Endothelial cell of umbilical vein (primary cell): ENCODE results near the gene FNIP2. TPM values are rescaled to one million over a fixed set of nuclear protein-coding genes. Genes with fewer than 3 reads are reported as not detected.

ENCODE experiments used
- BruUV-seq: library from RNA; stranded (reverse); fragments of 400-500 nt; replicated peaks from 2 replicates; lab custom pipeline; 2021; lab: Mats Ljungman, UMichigan
- CTCF ChIA-PET: fragments of 300-600, 350-600 bp; sonication (Branson Sonifier 250); formaldehyde crosslinking; loops from one replicate; lab custom pipeline; 2021; ENCODE audit warnings: antibody characterized with exemption, inconsistent platforms; lab: Charles Lee
- POLR2A ChIA-PET: fragments of 300-600, 350-600 bp; sonication (Branson Sonifier 250); formaldehyde crosslinking; loops from one replicate; lab custom pipeline; 2021; ENCODE audit warnings: antibody characterized with exemption, inconsistent platforms; lab: Charles Lee
- DNase-seq: peaks from one replicate; pipeline ENCODE4 v3.0.0-alpha.2; 2011; ENCODE audit warnings: low read depth, low spot score
- FAIRE-seq: peaks from 2 replicates; lab custom pipeline; 2011; peaks lifted over from hg19 to GRCh38; lab: Jason Lieb, UNC
- H2AFZ ChIP-seq: 2 replicates; pipeline ENCODE4 v1.6.0; 2012; ENCODE audit warnings: low read depth, low read length, control low read depth, inconsistent platforms
- H3K27ac ChIP-seq: 2 replicates; pipeline ENCODE4 v1.5.1; 2011; ENCODE audit warnings: low read depth, mild to moderate bottlenecking, control low read depth, low read length, moderate library complexity; ENCODE audit not compliant: insufficient read depth
- H3K27me3 ChIP-seq, 2 experiments: 2 replicates each; pipeline versions ENCODE4 v1.6.0 to v1.6.1; 2011; ENCODE audit warnings: low read length in 2 of 2, mixed read lengths in 1 of 2; ENCODE audit not compliant: control insufficient read depth in 2 of 2, insufficient read depth in 2 of 2
- H3K36me3 ChIP-seq, 2 experiments: 2 replicates in 1 of 2; 3 replicates in 1 of 2; pipeline ENCODE4 v1.5.1; 2011; ENCODE audit warnings: low read length in 2 of 2, mild to moderate bottlenecking in 1 of 2, moderate library complexity in 1 of 2; ENCODE audit not compliant: control insufficient read depth in 2 of 2, insufficient read depth in 2 of 2; ENCODE audit errors: extremely low read depth in 1 of 2
- H3K4me1 ChIP-seq: 3 replicates; pipeline ENCODE4 v1.5.1; 2011; ENCODE audit warnings: mild to moderate bottlenecking, low read length; ENCODE audit not compliant: control insufficient read depth, insufficient read depth; ENCODE audit errors: extremely low read depth
- H3K4me2 ChIP-seq: 2 replicates; pipeline ENCODE4 v1.6.1; 2011; ENCODE audit warnings: low read length, control low read depth, mixed read lengths; ENCODE audit not compliant: insufficient read depth
- H3K4me3 ChIP-seq, 3 experiments: fragments of 200-600 bp in 1 of 3; sonication (generic), shearing (Covaris generic) in 1 of 3; replicated peaks in 1 of 3; 2 replicates each; pipeline ENCODE4 v1.5.1; 2011 to 2016; ENCODE audit warnings: control low read depth in 3 of 3, low read length in 3 of 3, mild to moderate bottlenecking in 2 of 3, inconsistent platforms in 1 of 3, low read depth in 1 of 3, moderate library complexity in 1 of 3; ENCODE audit not compliant: insufficient read depth in 1 of 3
- H3K79me2 ChIP-seq: 2 replicates; pipeline ENCODE4 v1.6.0; 2012; ENCODE audit warnings: low read length, inconsistent platforms; ENCODE audit not compliant: control insufficient read depth, insufficient read depth
- H3K9ac ChIP-seq: replicated peaks from 2 replicates; pipeline ENCODE3; 2011; ENCODE audit warnings: low read length, control low read depth; ENCODE audit not compliant: insufficient read depth; ENCODE audit errors: extremely low read depth
- H3K9me1 ChIP-seq: replicated peaks from 3 replicates; pipeline ENCODE4 v1.6.0; 2011; ENCODE audit warnings: mild to moderate bottlenecking, low read length; ENCODE audit not compliant: control insufficient read depth, insufficient read depth; ENCODE audit errors: extremely low read depth
- H3K9me3 ChIP-seq: replicated peaks from 2 replicates; pipeline ENCODE4 v1.5.1; 2012; ENCODE audit warnings: low read length, inconsistent platforms; ENCODE audit not compliant: control insufficient read depth, insufficient read depth
- H4K20me1 ChIP-seq: replicated peaks from 2 replicates; pipeline ENCODE3; 2011; ENCODE audit warnings: mild to moderate bottlenecking, low read length; ENCODE audit not compliant: control insufficient read depth, insufficient read depth; ENCODE audit errors: extremely low read depth
- CTCF ChIP-seq, 2 donors: IDR thresholded peaks; 1 replicate in 1 of 2; 2 replicates in 1 of 2; pipeline ENCODE4 v1.5.1; 2011; ENCODE audit warnings: low read length in 2 of 2, mild to moderate bottlenecking in 2 of 2, moderate library complexity in 2 of 2, control low read depth in 1 of 2, inconsistent platforms in 1 of 2, low read depth in 1 of 2; ENCODE audit not compliant: insufficient read depth in 1 of 2; ENCODE audit errors: extremely low read depth in 1 of 2
- EZH2 ChIP-seq: IDR thresholded peaks from 2 replicates; pipeline ENCODE4 v1.6.1; 2012; ENCODE audit warnings: borderline replicate concordance, low read depth, mild to moderate bottlenecking, moderate library complexity, low read length, inconsistent platforms; ENCODE audit not compliant: severe bottlenecking
- FOS ChIP-seq: IDR thresholded peaks from 2 replicates; pipeline ENCODE4 v1.6.1; 2011; ENCODE audit warnings: mild to moderate bottlenecking, low read length, moderate library complexity, borderline replicate concordance; ENCODE audit not compliant: insufficient read depth
- GATA2 ChIP-seq: IDR thresholded peaks from 2 replicates; pipeline ENCODE4 v1.7.0; 2011; ENCODE audit warnings: low read depth, mild to moderate bottlenecking, moderate library complexity, mixed read lengths, low read length; ENCODE audit not compliant: insufficient read length, insufficient read depth
- JUN ChIP-seq: IDR thresholded peaks from 2 replicates; pipeline ENCODE4 v1.6.1; 2011; ENCODE audit warnings: borderline replicate concordance, low read depth; ENCODE audit not compliant: insufficient read length, insufficient read depth
- MAX ChIP-seq: IDR thresholded peaks from 2 replicates; pipeline ENCODE4 v1.6.1; 2011; ENCODE audit not compliant: insufficient read depth, insufficient read length
- MYC ChIP-seq: IDR thresholded peaks from one replicate; pipeline ENCODE4 v1.6.1; 2011; ENCODE audit warnings: mild to moderate bottlenecking, low read depth, low read length
- POLR2A ChIP-seq: IDR thresholded peaks from 2 replicates; pipeline ENCODE4 v1.6.1; 2012; ENCODE audit warnings: low read depth, mild to moderate bottlenecking, control low read depth, low read length
- POLR2AphosphoS5 ChIP-seq: IDR thresholded peaks from 2 replicates; pipeline ENCODE4 v1.6.1; 2012; ENCODE audit warnings: low read depth, mild to moderate bottlenecking, control low read depth, low read length, moderate library complexity; ENCODE audit not compliant: insufficient read depth
- dilution Hi-C: fragments of 300-500 bp; cut with MboI; formaldehyde crosslinking; loops from one replicate; pipeline ENCODE4 v1.15.0; 2019; ENCODE audit warnings: low sequenced_read_pairs; ENCODE audit not compliant: extremely low pct_ligation_motif_present
- intact Hi-C: fragments of 100-400 bp; cut with micrococcal nuclease; formaldehyde crosslinking; loops from one replicate; pipeline ENCODE4 v1.10.0; 2022
- polyA plus RNA-seq, 4 experiments: library from polyadenylated mRNA; depleted of rRNA in 3 of 4; stranded (reverse) in 3 of 4; unstranded in 1 of 4; fragments of >200 nt; gene quantifications; 2 replicates each; pipeline versions ENCODE4 v1.2.1 to v1.2.3, GENCODE V29; 2011 to 2012; ENCODE audit warnings: missing spikeins in 1 of 4
- total RNA-seq: library from RNA; stranded (reverse); gene quantifications from 2 replicates; pipeline ENCODE4 v1.2.3, GENCODE V29; 2021

The FNIP2 gene
- total and polyA plus RNA-seq, 2 donors (not counting 3 experiments of a cell fraction or from before 2014, with no cell fraction given): 4.5 to 14.4 TPM

GRCh38 chr4:158788516-158788915 is 19.7 kb downstream of the FNIP2 start:
- no peaks in the 10 kb centered on the region for H3K9me1 ChIP-seq
- no peak for TF ChIP-seq MYC
- H3K4me3 ChIP-seq: no peak overlapping the region
- dilution Hi-C loops (no loop called here), intact Hi-C loops (loop anchor here (1.0 kb wide), 1 partner anchor 21 kb away; no protein-coding TSS in a partner anchor)
- POLR2A ChIA-PET: interaction anchor here (0.6 kb wide), 1 partner anchor 13 kb away, joined by 3 read pairs; no protein-coding TSS in a partner anchor
- no peaks in the 10 kb centered on the region for H3K36me3 ChIP-seq
- H3K9ac ChIP-seq: no peak overlapping the region
- no TSS peak for BruUV-seq
- peaks cover 33% of the 10 kb centered on the region for H3K4me1 ChIP-seq
- H2AFZ ChIP-seq: no peak overlapping the region
- H4K20me1 ChIP-seq: no peaks in the 10 kb centered on the region
- CTCF ChIA-PET: interaction anchor here (0.8 to 1.9 kb wide), 5 partner anchors 8 to 19 kb away, joined by 3 to 5 read pairs (median 4); partner anchors contain the start of gene FNIP2
- FAIRE-seq: peak; percentile 80
- no peak overlapping the region for H3K27ac ChIP-seq
- no peaks in the 10 kb centered on the region for H3K27me3 ChIP-seq
- DNase-seq: peak; percentile 67
- peaks cover 18% of the 10 kb centered on the region for H3K79me2 ChIP-seq
- H3K9me3 ChIP-seq: no peaks in the 10 kb centered on the region
- H3K4me2 ChIP-seq: no peak overlapping the region

GRCh38 chr4:158789853-158790252 is 21.0 kb downstream of the FNIP2 start:
- no peak for FAIRE-seq
- ChIA-PET POLR2A (no interaction called here), CTCF (interaction anchor here (1.3 to 1.9 kb wide), 2 partner anchors 10 to 15 kb away, joined by 3 to 5 read pairs; no protein-coding TSS in a partner anchor)
- Histone ChIP-seq H3K36me3 (no peaks in the 10 kb centered on the region), H2AFZ (no peak overlapping the region), H3K9ac (no peak overlapping the region), H3K27ac (no peak overlapping the region), H3K4me2 (no peak overlapping the region), H3K9me1 (no peaks in the 10 kb centered on the region), H3K4me1 (peaks cover 25% of the 10 kb centered on the region), H3K27me3 (no peaks in the 10 kb centered on the region), H3K4me3 (no peak overlapping the region), H3K9me3 (no peaks in the 10 kb centered on the region), H4K20me1 (no peaks in the 10 kb centered on the region), H3K79me2 (peaks cover 11% of the 10 kb centered on the region)
- intact Hi-C loops: no loop called here
- DNase-seq: no peak
- BruUV-seq: no TSS peak
- TF ChIP-seq MAX: no peak
- no peak for TF ChIP-seq POLR2AphosphoS5
- TF ChIP-seq GATA2: no peak
- no peak for TF ChIP-seq CTCF (IDR thresholded peaks at IDR 0.05; ENCODE audit: extremely low read depth in 1 of 2, insufficient read depth in 1 of 2, low read depth in 1 of 2, low read length in 2 of 2)
- no peak for TF ChIP-seq FOS
- no peak for TF ChIP-seq POLR2A
- no peak for TF ChIP-seq JUN
- no peak for TF ChIP-seq MYC
- TF ChIP-seq EZH2: no peak
- dilution Hi-C loops: no loop called here
